ENCODE data around the gene DLG2.

DNA sequence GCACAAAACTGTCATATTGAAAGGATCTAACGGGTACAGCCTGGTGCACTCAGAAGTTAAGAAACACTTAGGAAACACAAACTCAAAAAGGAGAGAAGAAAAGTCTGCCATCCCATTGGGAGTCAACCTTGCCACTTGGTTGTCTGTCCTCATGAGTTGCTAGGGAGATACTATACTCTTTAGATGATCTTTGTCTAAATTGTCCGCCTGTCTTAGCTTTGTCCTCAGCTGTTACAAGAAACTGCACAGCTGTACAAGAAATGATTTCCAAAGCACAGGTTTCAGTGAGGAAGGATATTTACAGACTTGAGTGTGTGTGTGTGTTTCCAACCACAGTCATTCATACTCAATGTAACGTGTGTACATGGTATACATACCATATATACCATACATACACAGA is 2171.8 kb downstream of the DLG2 start:
- TF ChIP-seq, protein P1, sequence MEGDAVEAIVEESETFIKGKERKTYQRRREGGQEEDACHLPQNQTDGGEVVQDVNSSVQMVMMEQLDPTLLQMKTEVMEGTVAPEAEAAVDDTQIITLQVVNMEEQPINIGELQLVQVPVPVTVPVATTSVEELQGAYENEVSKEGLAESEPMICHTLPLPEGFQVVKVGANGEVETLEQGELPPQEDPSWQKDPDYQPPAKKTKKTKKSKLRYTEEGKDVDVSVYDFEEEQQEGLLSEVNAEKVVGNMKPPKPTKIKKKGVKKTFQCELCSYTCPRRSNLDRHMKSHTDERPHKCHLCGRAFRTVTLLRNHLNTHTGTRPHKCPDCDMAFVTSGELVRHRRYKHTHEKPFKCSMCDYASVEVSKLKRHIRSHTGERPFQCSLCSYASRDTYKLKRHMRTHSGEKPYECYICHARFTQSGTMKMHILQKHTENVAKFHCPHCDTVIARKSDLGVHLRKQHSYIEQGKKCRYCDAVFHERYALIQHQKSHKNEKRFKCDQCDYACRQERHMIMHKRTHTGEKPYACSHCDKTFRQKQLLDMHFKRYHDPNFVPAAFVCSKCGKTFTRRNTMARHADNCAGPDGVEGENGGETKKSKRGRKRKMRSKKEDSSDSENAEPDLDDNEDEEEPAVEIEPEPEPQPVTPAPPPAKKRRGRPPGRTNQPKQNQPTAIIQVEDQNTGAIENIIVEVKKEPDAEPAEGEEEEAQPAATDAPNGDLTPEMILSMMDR (IDR thresholded peaks at IDR 0.05 in 4 of 5, conservative IDR thresholded peaks at IDR 0.05 in 1 of 5), result no peak
- no peak for TF ChIP-seq POLR2A (IDR thresholded peaks at IDR 0.05)
